Measurements from ENCODE around the gene PRKACA.

Gene PRKACA

DNA sequence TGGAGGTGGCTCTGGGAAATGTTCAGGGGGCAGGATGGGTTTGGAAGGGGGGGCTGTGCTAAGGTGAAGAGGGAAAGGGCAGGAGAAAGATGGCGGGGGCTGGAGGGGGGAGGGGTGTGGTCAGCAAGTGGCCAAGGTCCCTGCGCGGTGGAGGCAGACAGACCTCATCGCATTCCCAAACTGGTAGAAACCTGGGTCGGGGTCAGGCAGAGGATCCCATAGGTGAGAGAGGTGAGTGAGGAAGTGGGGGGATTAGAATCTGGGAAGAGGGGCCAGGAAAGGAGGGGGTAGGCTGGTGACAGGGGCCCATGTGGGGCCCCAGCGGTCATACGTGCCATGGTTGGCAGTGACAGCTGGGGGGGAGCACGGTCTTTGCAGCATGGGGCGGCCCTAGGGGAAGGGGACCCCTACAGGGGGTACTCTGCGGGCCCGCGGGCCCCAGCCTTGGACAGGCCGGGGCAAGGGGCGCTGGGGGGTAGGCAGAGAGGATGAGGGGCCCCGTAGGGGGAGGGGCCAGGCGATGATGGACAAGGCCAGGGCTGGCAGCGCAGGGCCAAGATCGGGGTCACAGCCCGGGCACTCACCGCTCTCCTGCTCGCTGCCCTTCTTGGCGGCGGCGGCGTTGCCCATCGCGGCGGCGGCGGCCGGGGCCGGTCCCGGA, 514 bp downstream of the PRKACA start:
- DNase-seq (ENCODE audit: low read depth, low spot score), result no peak

DNA sequence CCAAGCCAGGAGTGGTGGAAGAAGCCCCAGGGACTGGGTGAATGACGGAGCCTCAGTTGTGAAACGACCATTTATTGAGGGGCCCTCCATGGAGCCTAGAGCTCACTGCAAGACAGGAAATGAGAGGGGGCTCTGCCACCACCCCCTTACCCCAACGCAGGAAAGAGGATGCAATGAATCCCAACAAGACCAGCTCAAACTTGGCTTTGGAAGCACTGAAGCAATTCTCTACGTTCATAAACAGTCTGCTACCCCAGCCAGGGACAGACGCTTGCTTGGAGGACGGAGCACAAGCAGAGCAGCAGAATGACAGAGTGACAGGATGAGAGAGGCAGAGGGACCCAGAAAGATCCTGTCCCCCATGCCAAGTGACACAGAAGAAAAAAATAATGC, 1.0 kb downstream of the PRKACA start:
- DNase-seq (ENCODE audit: low read depth, low spot score), result no peak

DNA sequence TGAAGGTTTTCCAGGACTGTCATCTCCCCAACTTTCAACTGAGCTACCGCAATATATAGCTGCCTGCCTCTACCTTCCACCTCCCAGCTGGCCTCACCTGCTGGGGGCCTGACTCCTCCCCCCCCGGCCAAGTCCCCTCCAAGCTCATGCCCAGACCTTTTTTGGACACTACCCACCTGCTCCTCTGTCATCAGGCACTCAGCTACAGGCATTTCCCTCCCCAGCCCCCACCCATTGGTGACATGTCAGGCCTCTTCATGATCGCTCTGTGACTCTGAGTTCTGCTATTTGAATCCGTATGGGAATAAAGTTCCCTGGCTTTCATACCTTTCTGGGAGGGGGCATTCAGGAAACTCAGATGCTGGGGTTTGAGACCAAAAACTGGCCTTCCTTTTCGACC, 1.8 kb downstream of the PRKACA start:
- DNase-seq (ENCODE audit: low read depth, low spot score), result no peak

DNA sequence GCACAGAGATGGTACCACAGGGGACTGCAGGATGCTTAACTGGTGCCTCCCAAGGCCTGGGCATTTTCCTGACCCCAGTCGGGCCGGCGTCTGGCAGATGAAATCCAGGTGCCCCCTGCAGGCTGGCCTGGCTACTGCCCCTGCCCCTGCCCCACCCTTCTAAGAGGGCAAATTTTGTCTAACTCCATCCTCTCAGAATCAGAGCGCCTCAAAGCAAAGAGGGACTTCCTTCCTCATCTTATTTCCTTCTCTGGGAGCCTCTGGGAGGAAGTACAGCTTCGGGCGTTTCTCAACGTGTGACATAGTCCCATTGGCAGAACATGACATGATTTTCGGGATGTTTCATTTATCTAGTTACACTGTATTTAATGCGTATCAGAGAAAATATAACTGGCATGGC, 2.7 kb downstream of the PRKACA start:
- DNase-seq (ENCODE audit: low read depth, low spot score), result no peak

DNA sequence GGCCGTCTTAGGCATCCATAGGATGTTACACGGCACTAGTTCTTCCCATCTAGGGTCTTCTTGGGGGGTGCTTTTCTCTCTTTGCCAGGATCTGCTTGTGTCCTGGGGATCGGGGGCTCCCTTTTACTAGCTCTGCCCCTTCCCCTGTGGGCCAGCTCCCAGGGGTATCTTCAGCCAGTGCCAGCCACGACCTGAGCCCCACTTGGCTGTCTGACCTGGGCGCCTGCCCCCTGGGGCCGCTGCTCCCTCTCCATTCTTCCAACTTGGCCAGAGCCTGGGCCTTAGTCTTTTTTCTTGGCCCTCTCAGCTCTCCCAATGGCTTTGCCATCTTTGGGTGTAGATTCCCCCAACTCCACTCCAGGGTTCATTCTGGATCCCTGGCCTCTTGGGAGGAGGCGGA, 3.1 kb downstream of the PRKACA start:
- DNase-seq (ENCODE audit: low read depth, low spot score), result no peak

DNA sequence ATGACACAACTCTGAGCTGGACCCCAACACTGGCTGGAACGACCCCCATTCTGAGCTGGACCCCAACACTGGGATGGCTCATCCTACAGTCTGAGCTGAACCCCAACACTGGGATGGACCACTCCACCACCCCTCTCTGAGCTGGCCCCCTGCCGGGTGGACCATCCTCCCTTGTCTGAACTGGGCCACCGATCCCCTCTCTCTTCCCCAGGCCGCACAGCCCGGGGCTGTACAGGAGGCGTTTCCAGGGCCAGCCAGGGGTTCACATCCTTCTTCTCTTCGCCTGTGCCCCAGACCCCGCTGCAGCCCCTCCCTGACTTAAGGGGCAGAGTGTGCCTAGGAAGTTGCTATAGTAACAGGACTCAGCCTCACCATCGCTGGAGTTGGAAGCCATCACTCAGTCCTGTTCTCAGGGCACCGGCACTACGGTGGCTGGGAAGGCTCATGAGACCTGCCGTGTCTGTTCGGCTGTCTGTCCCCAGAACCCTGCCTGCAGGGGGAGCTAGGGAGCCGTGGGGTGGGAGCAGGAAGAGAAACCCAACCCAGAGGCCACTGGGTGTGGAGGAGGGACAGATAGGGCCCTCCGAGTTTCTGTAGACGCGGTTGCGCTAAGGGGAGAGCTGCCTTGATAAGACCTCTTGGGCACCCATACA, 3.7 kb downstream of the PRKACA start:
- DNase-seq (ENCODE audit: low read depth, low spot score), result no peak

DNA sequence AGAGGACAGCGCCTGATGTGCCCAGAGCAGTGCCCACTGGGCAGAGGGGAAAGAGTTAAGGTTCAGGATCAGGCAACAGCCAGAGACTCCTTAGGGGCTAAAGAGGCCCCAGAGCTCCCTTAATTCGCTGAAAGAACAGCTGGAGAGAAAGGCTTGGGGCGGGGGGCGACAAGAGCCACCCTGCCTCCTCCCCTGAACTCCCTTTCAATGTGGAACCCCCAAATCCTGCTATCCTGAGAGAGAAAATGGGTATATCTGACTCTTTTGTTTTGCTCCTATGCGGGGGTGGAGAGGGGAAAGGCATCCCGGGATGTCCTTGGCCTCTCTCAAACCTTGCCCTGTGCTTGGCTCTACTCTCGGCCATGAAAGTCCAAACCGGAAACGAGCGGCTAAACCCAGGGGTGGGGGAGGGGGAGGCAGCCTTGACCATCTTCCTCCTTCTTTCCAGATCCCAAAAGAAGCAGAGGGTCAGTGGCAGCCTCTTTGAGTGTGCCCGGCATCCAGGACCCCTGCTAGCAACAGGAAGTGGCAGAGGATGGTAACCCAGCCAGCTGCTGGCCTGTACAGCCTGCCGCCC, 4.7 kb downstream of the PRKACA start:
- DNase-seq (ENCODE audit: low read depth, low spot score), result no peak

DNA sequence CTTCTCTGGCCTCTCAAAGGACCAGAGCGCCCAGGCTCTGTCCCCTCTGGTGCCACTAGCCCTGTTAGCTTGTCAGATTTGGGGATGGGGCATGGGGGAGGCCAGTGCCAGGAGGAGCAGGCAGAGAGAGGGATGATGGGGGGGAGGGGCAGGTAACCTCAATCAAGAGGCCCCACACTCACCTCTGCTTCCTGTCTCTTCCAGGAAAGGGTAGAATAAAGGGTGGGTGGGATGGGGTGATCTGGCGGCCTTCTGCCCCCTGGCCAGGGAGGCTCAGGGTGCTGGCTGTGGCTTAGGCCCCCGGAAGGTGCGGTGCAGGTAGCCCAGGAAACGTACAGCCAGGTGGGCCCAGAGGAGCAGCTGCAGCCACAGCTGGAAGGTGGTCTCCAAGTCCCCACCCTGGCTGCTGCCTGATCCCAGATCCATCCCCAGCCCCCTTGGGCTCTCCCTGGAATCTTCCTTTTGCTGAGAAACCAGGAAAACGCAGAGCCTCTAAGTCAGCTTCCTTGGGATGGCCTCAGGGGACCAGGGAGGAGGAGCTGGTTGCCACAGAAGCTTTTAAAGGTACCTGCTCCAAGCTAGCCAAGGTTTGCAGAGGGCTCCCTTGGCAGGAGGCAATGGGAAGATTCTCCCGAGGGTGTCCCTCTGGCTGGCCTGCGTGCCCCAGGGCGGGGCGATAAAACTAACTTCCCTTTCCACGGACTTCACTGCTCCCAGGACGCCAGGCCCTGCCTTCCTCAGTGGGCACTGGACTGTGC, 5.3 kb downstream of the PRKACA start:
- no peak for DNase-seq (ENCODE audit: low read depth, low spot score)

DNA sequence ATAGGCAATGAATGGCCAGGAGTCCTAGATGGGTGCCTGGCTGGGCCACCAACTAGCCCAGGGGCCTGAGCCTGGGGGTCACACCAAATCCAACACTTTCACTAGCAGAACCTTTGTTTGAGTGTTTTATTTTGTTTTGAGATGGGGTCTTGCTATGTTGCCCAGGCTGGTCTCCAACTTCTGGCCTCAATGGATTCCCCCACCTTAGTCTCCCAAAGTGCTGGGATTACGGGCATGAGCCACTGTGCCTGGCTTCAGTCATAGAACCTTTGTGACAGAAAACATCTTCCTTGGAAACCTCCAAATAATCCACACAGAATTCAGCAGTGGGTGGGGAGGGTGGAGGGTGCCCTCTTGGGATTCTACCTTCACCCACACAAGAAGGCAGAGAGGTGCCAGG, 6.1 kb downstream of the PRKACA start:
- no peak for DNase-seq (ENCODE audit: low read depth, low spot score)

DNA sequence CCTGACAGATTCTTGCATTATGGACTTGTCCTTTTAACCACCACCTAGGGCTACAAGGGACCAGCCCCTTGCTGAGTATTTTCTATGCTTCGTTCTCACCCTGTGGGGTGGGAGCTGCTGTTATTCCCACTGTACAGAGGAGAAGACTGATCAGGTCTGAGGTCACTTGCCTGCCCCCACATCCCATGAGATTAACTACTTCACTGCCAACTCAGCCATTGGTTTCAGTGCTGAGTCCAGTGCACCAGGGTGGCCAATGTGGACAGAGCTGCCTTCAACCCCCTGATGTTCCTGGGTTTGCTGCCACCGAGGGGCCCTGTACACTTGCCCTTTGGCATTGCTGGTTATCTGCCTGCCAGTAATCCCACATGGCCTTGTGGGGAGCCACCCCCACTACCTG, 6.9 kb downstream of the PRKACA start:
- DNase-seq (ENCODE audit: low read depth, low spot score), result no peak

DNA sequence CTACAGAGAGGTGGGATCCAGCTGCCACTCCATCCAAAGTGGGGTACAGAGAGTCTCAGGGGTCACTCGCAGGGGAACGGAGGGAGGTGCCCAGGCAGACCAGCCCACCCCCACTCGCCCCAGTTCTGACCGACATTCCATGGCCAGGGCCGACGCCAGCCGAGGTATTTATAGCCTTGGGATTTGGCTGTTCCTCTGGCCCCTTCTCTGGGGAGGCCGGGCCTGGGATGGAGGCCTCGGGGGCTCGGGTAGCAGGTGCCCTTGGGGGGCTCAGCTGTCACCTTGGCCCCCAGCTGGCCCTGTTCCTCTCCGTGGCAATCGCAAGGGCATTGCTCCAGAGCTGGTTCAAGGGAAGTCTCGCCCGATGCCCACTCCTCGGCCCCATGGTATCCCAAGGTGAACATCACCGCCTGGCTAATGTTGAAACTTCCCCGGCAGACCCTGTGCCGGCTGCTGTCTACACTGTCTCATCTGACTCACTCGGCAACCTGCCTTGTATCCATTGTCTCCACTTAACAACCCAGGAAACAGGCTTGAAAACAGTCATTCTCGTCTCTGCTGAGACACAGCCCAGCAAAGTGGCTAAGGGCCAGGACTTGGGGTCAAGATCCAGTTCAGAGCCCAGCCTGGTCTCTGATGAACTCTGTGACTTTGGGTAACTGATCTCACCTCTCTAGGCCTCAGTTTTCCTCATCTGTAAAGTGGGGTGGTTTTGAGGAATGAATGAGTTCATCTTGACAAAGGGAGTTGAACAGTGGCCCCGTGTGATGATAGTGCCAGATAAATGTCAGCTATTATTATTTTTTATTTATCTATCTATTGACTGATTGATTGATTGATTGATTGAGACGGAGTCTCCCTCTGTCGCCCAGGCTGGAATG, 9.7 kb downstream of the PRKACA start:
- no peak for DNase-seq (ENCODE audit: low read depth, low spot score)

DNA sequence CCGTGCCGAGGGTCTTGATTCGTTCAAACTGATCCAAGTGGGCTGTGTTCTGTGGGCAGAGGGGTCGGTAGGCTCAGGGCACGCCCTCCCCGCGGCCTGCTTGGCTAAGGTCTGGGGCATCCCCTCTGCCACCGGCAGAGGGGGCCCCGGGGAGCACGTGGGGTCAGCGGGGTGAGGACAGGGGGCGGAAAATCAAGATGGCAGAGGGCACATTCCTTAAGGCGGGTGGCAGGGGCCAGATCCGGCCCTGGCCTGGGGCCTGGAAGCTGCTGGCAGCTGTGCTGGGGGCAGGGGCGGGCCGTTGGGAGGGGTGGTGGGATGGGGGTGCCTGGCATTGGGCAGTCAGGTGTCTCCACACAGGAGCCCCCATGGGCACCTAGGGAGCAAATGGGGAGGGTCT, 10.7 kb downstream of the PRKACA start:
- DNase-seq (ENCODE audit: low read depth, low spot score), result no peak

DNA sequence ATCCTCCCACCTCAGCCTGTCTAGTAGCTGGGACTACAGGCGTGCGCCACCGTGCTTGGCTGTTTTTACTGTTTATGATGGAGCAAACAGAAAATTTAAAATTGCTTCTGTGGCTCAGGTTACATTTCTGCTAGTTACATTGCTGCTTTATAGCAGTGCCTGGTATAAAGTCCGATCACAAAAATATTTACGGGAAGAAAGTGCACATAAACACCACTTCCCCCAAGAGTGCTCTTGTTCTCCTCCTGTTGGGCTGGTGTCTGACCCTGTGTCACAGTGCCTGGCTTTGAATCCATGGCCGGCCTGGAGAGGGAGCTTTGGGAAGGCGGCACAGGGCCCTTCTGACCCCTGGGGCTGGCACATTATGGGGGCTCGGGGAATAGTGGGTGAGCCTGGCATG, 11.9 kb downstream of the PRKACA start:
- no peak for DNase-seq (ENCODE audit: low read depth, low spot score)

DNA sequence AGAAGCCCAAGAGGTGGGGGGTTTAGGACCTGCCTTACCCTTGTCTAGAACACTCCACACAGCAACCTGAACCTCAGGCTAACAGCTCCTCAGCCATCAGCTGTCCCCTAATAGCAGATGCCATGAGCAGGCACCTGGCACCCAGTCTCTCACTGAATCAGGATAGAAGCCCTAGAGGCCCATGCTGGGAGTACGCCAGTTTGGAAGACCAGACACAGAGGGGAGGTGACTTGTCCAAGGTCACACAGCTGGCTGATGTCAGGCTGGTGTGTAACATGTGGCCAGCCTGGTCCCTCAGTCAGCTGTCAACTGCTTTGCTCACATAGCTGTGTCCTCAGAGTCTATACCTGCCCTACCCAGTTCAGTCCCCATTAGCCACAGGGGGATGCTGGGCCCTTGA, 14.3 kb downstream of the PRKACA start:
- no peak for DNase-seq (ENCODE audit: low read depth, low spot score)

DNA sequence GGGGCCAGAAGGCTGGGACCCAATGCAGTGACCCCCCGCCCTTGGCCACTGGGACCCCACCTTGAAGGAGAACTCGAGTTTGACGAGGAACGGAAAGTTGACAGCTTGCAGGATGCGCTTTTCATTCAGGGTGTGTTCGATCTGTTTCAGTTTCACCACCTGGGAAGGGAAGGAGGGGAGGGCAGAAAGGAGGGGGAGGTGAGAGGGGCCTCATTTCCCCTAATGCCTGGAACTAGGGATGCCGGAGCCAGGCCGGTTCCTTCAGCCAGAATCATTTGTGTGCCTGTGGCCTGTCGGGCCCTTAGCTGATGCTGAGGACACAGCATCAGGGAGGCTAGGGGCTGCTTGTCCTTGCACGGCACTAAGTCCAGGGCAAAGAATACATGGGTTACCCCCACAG, 14.8 kb downstream of the PRKACA start:
- DNase-seq (ENCODE audit: low read depth, low spot score), result no peak

DNA sequence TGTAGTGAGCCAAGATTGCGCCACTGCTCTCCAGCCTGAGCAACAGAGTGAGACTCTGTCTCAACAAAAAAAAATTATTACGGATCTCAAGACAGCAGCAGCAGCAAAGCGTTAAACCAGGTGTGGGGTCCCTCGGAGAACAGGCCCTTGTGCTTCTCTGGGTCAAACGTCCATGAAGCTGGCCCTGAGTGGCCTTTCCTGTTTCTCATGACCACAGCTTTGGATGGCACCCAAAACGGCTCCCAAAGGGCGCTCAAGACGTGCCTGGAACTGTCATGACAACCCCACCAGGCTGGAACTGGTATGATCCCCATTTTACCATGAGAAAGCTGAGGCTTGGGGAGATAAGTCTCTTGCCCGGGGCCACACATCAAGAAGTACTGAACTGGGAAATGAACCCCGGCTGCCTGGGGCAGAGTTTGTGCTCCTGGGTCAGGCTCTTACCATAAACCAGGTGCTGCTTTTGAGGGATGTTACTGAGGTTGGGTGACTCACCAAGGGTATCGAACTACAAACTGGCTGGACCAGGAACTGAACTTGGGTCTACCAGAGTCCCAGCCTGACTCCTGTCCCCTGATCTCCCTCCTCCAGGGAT, 15.4 kb downstream of the PRKACA start:
- DNase-seq (ENCODE audit: low read depth, low spot score), result no peak

DNA sequence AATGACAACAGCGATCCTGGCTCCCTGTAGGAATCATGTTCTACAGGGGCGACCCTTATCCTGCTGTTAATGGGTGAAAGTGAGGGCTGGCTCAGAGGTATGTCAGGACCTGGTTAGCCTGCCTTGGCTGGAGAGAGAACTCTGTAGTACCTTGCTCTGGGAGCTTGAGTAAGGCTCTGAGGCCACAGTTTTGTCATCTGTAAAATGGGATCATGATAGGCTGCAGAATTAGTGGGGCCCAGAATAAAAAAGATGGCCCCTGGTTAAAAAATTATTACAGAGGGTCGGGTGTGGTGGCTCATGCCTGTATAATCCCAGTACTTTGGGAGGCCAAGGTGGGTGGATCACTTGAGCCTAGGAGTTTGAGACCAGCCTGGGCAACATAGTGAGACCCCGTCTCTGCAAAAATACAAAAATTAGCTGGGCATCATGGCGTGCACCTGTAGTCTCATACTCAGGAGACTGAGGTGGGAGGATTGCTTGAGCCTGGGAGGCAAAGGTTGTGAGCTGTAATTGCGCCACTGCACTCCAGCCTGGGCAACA, 16.5 kb downstream of the PRKACA start:
- no peak for DNase-seq (ENCODE audit: low read depth, low spot score)

DNA sequence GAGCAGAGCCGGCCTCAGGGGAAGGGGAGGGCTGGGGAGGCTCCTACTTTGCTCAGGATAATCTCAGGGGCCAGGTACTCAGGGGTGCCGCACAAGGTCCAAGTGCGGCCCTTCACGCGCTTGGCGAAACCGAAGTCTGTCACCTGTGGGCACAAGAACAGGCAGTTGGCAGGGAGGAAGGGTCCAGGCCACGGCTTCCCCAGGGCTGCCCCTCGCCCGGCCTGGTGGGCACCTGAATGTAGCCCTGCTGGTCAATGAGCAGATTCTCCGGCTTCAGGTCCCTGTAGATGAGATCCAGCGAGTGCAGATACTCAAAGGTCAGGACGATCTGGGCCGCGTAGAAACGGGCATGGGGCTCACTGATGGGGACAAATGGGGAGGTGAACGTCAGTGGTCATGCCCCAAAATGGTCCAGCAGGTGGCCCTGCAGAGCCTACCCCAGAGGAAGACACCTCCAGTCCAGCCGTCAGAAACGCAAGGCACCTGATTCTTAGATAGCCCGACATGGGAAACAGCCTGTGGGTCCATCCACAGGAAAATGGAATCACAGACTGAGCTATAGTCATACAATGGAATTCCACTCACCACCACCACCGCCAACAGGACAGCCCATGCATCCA, 19.9 kb downstream of the PRKACA start:
- DNase-seq (ENCODE audit: low read depth, low spot score), result no peak

DNA sequence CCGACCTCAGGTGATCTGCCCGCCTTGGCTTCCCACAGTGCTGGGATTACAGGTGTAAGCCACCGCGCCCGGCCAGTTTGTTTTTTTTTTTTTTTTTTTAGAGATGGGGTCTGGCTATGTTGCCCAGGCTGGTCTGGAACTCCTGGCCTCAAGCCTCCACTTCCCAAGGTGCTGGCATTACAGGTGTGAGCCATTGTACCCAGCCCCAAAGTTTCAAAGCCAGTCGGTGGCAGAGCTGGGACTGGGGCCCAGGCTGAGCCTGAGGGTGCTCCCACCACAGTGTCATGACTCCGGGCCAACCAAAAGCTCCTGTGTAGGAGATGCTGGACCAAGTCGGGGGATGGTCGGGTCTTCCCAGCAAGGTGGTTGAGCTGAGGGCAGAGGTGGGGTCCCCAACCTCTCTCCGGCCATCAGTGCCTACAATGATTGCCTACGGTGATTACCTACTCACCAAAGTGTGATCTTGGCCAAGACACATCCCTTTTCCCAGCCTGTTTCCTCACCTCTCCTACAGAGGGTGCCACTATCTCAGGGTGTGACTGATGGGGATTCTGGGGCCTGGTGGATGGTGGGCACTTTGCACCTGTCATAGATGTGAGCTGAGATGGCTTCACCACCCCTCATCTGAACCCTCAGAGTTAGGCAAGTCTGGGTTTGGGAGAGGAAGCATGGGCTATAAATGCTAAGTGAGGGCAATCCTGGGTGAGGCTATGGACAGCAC, 21.1 kb downstream of the PRKACA start:
- no peak for DNase-seq (ENCODE audit: low read depth, low spot score)

DNA sequence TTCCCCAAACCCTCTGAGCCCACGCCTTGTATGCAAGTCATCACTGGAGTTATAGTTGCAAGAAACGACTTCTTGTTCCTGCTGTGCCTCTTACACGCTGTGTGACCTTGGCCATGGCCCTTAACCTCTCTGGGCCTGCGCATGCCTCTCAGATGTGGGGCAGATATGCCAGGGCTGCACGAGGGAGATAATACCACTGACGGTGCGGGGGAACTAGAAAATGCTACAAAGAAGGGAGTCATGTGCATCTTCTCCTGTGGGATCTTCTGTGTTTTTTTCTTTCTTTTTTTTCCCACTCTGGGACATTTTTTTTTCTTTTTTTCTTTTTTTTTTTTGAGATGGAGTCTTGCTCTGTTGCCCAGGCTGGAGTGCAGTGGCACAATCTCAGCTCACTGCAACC, 22.7 kb downstream of the PRKACA start:
- DNase-seq (ENCODE audit: low read depth, low spot score), result no peak
